ENCODE measurements around the gene GPRIN3.

- TF ChIP-seq CTCF (IDR thresholded peaks at IDR 0.05) (no peak), POLR2AphosphoS5 (IDR thresholded peaks at IDR 0.05) (no peak), POLR2A (IDR thresholded peaks at IDR 0.05) (no peak)
These were observed 19.2 kb downstream of the GPRIN3 start for GRCh38 chr4:89288430-89288829.

All from upper lobe of left lung (tissue), 4 donors.